Thyroid gland (tissue), 4 donors: ENCODE results near the gene IMPDH2.

ENCODE experiments used
- POLR2A ChIP-seq, 2 donors: fragments of 450-650 bp; IDR thresholded peaks; one replicate each; pipeline ENCODE4 v1.6.1; 2017; ENCODE audit warnings: antibody characterized with exemption in 2 of 2, mild to moderate bottlenecking in 2 of 2, moderate library complexity in 1 of 2
- TF ChIP-seq, protein P1 (sequence below), 6 experiments: fragments of 200-600 bp in 3 of 6; fragments of 450-650 bp in 3 of 6; sonication (generic) in 3 of 6; IDR thresholded peaks; one replicate each; pipeline ENCODE4 v1.5.1; 2016 to 2019; ENCODE audit warnings: antibody characterized with exemption in 6 of 6, mild to moderate bottlenecking in 2 of 6, inconsistent platforms in 1 of 6, moderate library complexity in 1 of 6

DNA sequence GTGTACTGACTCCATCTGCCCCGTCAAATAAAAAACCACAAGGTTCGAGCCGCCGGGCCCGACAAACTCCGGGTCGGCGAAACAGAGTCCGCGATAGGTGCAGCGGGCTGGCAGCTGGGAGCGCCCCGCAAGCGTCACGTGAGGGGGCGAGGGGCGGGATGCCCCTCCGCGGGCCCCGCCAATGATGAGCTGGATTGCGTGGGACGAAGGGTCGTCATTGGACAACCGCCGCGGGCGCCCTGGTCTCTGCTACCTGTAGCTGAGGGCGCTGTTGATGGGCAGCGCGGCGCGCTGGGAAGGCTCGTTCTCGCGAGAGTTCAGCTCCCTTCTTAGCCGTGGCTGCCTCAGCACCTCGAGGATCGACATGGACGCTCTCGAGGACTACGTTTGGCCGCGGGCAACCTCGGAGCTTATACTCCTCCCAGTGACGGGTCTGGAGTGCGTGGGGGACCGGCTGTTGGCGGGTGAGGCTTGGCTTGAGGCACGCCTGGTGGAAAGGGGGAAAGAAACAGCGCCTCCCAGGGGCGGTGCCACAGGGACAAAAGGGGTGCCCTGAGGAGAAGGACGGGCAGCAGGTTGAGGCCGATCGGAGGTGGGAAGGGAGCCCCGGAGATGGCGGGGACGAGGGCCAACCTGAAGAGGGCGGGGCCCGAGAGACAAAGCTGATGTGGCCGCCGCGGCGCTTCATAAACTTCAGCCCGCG is 22.0 kb downstream of the IMPDH2 start, which contains the start of gene WDR6:
- TF ChIP-seq, protein P1, sequence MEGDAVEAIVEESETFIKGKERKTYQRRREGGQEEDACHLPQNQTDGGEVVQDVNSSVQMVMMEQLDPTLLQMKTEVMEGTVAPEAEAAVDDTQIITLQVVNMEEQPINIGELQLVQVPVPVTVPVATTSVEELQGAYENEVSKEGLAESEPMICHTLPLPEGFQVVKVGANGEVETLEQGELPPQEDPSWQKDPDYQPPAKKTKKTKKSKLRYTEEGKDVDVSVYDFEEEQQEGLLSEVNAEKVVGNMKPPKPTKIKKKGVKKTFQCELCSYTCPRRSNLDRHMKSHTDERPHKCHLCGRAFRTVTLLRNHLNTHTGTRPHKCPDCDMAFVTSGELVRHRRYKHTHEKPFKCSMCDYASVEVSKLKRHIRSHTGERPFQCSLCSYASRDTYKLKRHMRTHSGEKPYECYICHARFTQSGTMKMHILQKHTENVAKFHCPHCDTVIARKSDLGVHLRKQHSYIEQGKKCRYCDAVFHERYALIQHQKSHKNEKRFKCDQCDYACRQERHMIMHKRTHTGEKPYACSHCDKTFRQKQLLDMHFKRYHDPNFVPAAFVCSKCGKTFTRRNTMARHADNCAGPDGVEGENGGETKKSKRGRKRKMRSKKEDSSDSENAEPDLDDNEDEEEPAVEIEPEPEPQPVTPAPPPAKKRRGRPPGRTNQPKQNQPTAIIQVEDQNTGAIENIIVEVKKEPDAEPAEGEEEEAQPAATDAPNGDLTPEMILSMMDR (IDR thresholded peaks at IDR 0.05) = peak in 3 of 6 experiments; percentile 36 to 49 (median 45)
- peak in 1 of 2 donors; percentile 85 for TF ChIP-seq POLR2A (IDR thresholded peaks at IDR 0.05)
